Left forelimb (tissue), 1 donor: ENCODE measurements around the gene CBFA2T3.

Experiments used
- DNase-seq: peaks from one replicate; pipeline ENCODE4 v3.0.0-alpha.2; 2018; ENCODE audit warnings: low spot score

CBFA2T3 gene

GRCh38 chr16:88856828-88857727 is 119.9 kb downstream of the CBFA2T3 start, which contains the start of the genes GALNS and TRAPPC2L:
TSS of gene GALNS (minus strand) at chr16:88856947. CDS start at chr16:88856877, 70 bp downstream.
TSS of gene TRAPPC2L (plus strand) at chr16:88857127. CDS start at chr16:88857151, 24 bp downstream.
- DNase-seq, result peak; percentile 100

- DNase-seq, result no peak
These were observed 120.7 kb downstream of the CBFA2T3 start for GRCh38 chr16:88856122-88856827.

- DNase-seq, result no peak
These were observed 121.3 kb downstream of the CBFA2T3 start for GRCh38 chr16:88855736-88856121.

- DNase-seq, result no peak
These were observed 121.8 kb downstream of the CBFA2T3 start for GRCh38 chr16:88855176-88855575.

GRCh38 chr16:88854306-88855111 is 122.5 kb downstream of the CBFA2T3 start:
- no peak for DNase-seq

- DNase-seq, result no peak
These were observed 123.6 kb downstream of the CBFA2T3 start for GRCh38 chr16:88853325-88853941.

GRCh38 chr16:88851616-88852015 is 125.4 kb downstream of the CBFA2T3 start:
- DNase-seq, result no peak

- DNase-seq, result no peak
These were observed 126.3 kb downstream of the CBFA2T3 start for GRCh38 chr16:88850531-88851199.

- DNase-seq, result no peak
These were observed 128.4 kb downstream of the CBFA2T3 start for GRCh38 chr16:88848557-88848956.

GRCh38 chr16:88847654-88848053 is 129.4 kb downstream of the CBFA2T3 start:
- DNase-seq, result no peak

- DNase-seq, result no peak
These were observed 130.9 kb downstream of the CBFA2T3 start for GRCh38 chr16:88846088-88846487.

GRCh38 chr16:88844419-88845036 is 132.5 kb downstream of the CBFA2T3 start:
- DNase-seq, result no peak

- DNase-seq, result no peak
These were observed 133.8 kb downstream of the CBFA2T3 start for GRCh38 chr16:88843256-88843655.

GRCh38 chr16:88842806-88843205 is 134.2 kb downstream of the CBFA2T3 start:
- DNase-seq, result no peak

GRCh38 chr16:88842308-88842756 is 134.7 kb downstream of the CBFA2T3 start:
- DNase-seq, result no peak

GRCh38 chr16:88841521-88842307 is 135.3 kb downstream of the CBFA2T3 start:
- DNase-seq, result no peak

- no peak for DNase-seq
These were observed 136.3 kb downstream of the CBFA2T3 start for GRCh38 chr16:88840600-88841215.

GRCh38 chr16:88839745-88840599 is 137.0 kb downstream of the CBFA2T3 start:
- DNase-seq, result no peak
